ENCODE data around the gene SIN3A.

Gene SIN3A

GRCh38 chr15:75371901-75372688 is 79.4 kb downstream of the SIN3A start:
- no peaks in the 10 kb centered on the region for H3K9me3 ChIP-seq (ENCODE audit: control insufficient read depth in 1 of 2, low read length in 2 of 2)
- H3K27ac ChIP-seq (ENCODE audit: low read length): no peak overlapping the region
- H3K4me1 ChIP-seq (ENCODE audit: control insufficient read depth in 1 of 2, insufficient read depth in 2 of 2, low read length in 2 of 2): peaks cover 12 to 18% of the 10 kb centered on the region in 2 donors
- no peaks in the 10 kb centered on the region for H3K27me3 ChIP-seq (ENCODE audit: low read depth, low read length)
- H3K36me3 ChIP-seq (ENCODE audit: control insufficient read depth in 1 of 2, insufficient read depth in 2 of 2, low read length in 2 of 2): peaks cover 39 to 60% of the 10 kb centered on the region in 2 donors
- H3K4me3 ChIP-seq (ENCODE audit: low read depth in 1 of 2, low read length in 2 of 2): no peak overlapping the region

GRCh38 chr15:75371486-75371885 is 80.0 kb downstream of the SIN3A start:
- Histone ChIP-seq H3K27ac (ENCODE audit: low read length) (no peak overlapping the region), H3K4me3 (ENCODE audit: low read depth in 1 of 2, low read length in 2 of 2) (no peak overlapping the region), H3K4me1 (ENCODE audit: control insufficient read depth in 1 of 2, insufficient read depth in 2 of 2, low read length in 2 of 2) (peaks cover 12 to 18% of the 10 kb centered on the region in 2 donors), H3K36me3 (ENCODE audit: control insufficient read depth in 1 of 2, insufficient read depth in 2 of 2, low read length in 2 of 2) (peaks cover 45 to 60% of the 10 kb centered on the region in 2 donors), H3K9me3 (ENCODE audit: control insufficient read depth in 1 of 2, low read length in 2 of 2) (no peaks in the 10 kb centered on the region), H3K27me3 (ENCODE audit: low read depth, low read length) (no peaks in the 10 kb centered on the region)

GRCh38 chr15:75369897-75370581 is 81.5 kb downstream of the SIN3A start:
- H3K9me3 ChIP-seq (ENCODE audit: control insufficient read depth in 1 of 2, low read length in 2 of 2): no peaks in the 10 kb centered on the region
- peaks cover 45 to 62% of the 10 kb centered on the region in 2 donors for H3K36me3 ChIP-seq (ENCODE audit: control insufficient read depth in 1 of 2, insufficient read depth in 2 of 2, low read length in 2 of 2)
- H3K27me3 ChIP-seq (ENCODE audit: low read depth, low read length): no peaks in the 10 kb centered on the region
- H3K27ac ChIP-seq (ENCODE audit: low read length): no peak overlapping the region
- H3K4me3 ChIP-seq (ENCODE audit: low read depth in 1 of 2, low read length in 2 of 2): peak overlapping the region in 1 of 2 donors; percentile 80
- H3K4me1 ChIP-seq (ENCODE audit: control insufficient read depth in 1 of 2, insufficient read depth in 2 of 2, low read length in 2 of 2): peaks cover 12 to 18% of the 10 kb centered on the region in 2 donors

GRCh38 chr15:75368689-75369239 is 82.7 kb downstream of the SIN3A start:
- Histone ChIP-seq H3K36me3 (ENCODE audit: control insufficient read depth in 1 of 2, insufficient read depth in 2 of 2, low read length in 2 of 2) (peaks cover 48 to 62% of the 10 kb centered on the region in 2 donors), H3K27me3 (ENCODE audit: low read depth, low read length) (no peaks in the 10 kb centered on the region), H3K27ac (ENCODE audit: low read length) (peak overlapping the region; percentile 84), H3K4me3 (ENCODE audit: low read depth in 1 of 2, low read length in 2 of 2) (peak overlapping the region; percentile 80 to 94), H3K4me1 (ENCODE audit: control insufficient read depth in 1 of 2, insufficient read depth in 2 of 2, low read length in 2 of 2) (peaks cover 12 to 18% of the 10 kb centered on the region in 2 donors), H3K9me3 (ENCODE audit: control insufficient read depth in 1 of 2, low read length in 2 of 2) (no peaks in the 10 kb centered on the region)

GRCh38 chr15:75367913-75368688 is 83.4 kb downstream of the SIN3A start, which contains the start of gene MAN2C1:
Gene MAN2C1 (minus strand): TSS chr15:75368607. CDS start chr15:75368583, 24 bp downstream.
- Histone ChIP-seq H3K27ac (ENCODE audit: low read length) (peak within 1 kb of the TSS; percentile 84), H3K4me3 (ENCODE audit: low read depth in 1 of 2, low read length in 2 of 2) (peak within 1 kb of the TSS; percentile 80 to 94), H3K36me3 (ENCODE audit: control insufficient read depth in 1 of 2, insufficient read depth in 2 of 2, low read length in 2 of 2) (peaks cover 48 to 60% of the 10 kb centered on the region in 2 donors), H3K27me3 (ENCODE audit: low read depth, low read length) (no peaks in the 10 kb centered on the region), H3K9me3 (ENCODE audit: control insufficient read depth in 1 of 2, low read length in 2 of 2) (no peaks in the 10 kb centered on the region), H3K4me1 (ENCODE audit: control insufficient read depth in 1 of 2, insufficient read depth in 2 of 2, low read length in 2 of 2) (peaks cover 12 to 18% of the 10 kb centered on the region in 2 donors)

GRCh38 chr15:75367406-75367912 is 84.0 kb downstream of the SIN3A start:
- Histone ChIP-seq H3K9me3 (ENCODE audit: control insufficient read depth in 1 of 2, low read length in 2 of 2) (no peaks in the 10 kb centered on the region), H3K4me3 (ENCODE audit: low read depth in 1 of 2, low read length in 2 of 2) (peak overlapping the region; percentile 80 to 94), H3K36me3 (ENCODE audit: control insufficient read depth in 1 of 2, insufficient read depth in 2 of 2, low read length in 2 of 2) (peaks cover 48 to 60% of the 10 kb centered on the region in 2 donors)

GRCh38 chr15:75367006-75367405 is 84.5 kb downstream of the SIN3A start:
- peaks cover 12 to 18% of the 10 kb centered on the region in 2 donors for H3K4me1 ChIP-seq (ENCODE audit: control insufficient read depth in 1 of 2, insufficient read depth in 2 of 2, low read length in 2 of 2)
- H3K27ac ChIP-seq (ENCODE audit: low read length): no peak overlapping the region
- H3K4me3 ChIP-seq (ENCODE audit: low read depth in 1 of 2, low read length in 2 of 2): peak overlapping the region in 1 of 2 donors; percentile 80
- H3K36me3 ChIP-seq (ENCODE audit: control insufficient read depth in 1 of 2, insufficient read depth in 2 of 2, low read length in 2 of 2): peaks cover 44 to 60% of the 10 kb centered on the region in 2 donors
- no peaks in the 10 kb centered on the region for H3K9me3 ChIP-seq (ENCODE audit: control insufficient read depth in 1 of 2, low read length in 2 of 2)
- no peaks in the 10 kb centered on the region for H3K27me3 ChIP-seq (ENCODE audit: low read depth, low read length)

More at GRCh38 chr15:75367406-75367912, 84.0 kb downstream of the SIN3A start:
- peaks cover 12 to 18% of the 10 kb centered on the region in 2 donors for H3K4me1 ChIP-seq (ENCODE audit: control insufficient read depth in 1 of 2, insufficient read depth in 2 of 2, low read length in 2 of 2)
- H3K27ac ChIP-seq (ENCODE audit: low read length): peak overlapping the region; percentile 84
- H3K27me3 ChIP-seq (ENCODE audit: low read depth, low read length): no peaks in the 10 kb centered on the region

GRCh38 chr15:75366163-75366562 is 85.3 kb downstream of the SIN3A start:
- Histone ChIP-seq H3K4me3 (ENCODE audit: low read depth in 1 of 2, low read length in 2 of 2) (no peak overlapping the region), H3K4me1 (ENCODE audit: control insufficient read depth in 1 of 2, insufficient read depth in 2 of 2, low read length in 2 of 2) (peaks cover 12 to 18% of the 10 kb centered on the region in 2 donors), H3K9me3 (ENCODE audit: control insufficient read depth in 1 of 2, low read length in 2 of 2) (no peaks in the 10 kb centered on the region), H3K27ac (ENCODE audit: low read length) (no peak overlapping the region), H3K36me3 (ENCODE audit: control insufficient read depth in 1 of 2, insufficient read depth in 2 of 2, low read length in 2 of 2) (peaks cover 36 to 60% of the 10 kb centered on the region in 2 donors), H3K27me3 (ENCODE audit: low read depth, low read length) (no peaks in the 10 kb centered on the region)

- Histone ChIP-seq H3K36me3 (ENCODE audit: control insufficient read depth in 1 of 2, insufficient read depth in 2 of 2, low read length in 2 of 2) (peaks cover 29 to 67% of the 10 kb centered on the region in 2 donors), H3K27me3 (ENCODE audit: low read depth, low read length) (no peaks in the 10 kb centered on the region), H3K9me3 (ENCODE audit: control insufficient read depth in 1 of 2, low read length in 2 of 2) (no peaks in the 10 kb centered on the region), H3K4me3 (ENCODE audit: low read depth in 1 of 2, low read length in 2 of 2) (no peak overlapping the region), H3K27ac (ENCODE audit: low read length) (no peak overlapping the region), H3K4me1 (ENCODE audit: control insufficient read depth in 1 of 2, insufficient read depth in 2 of 2, low read length in 2 of 2) (peaks cover 12 to 18% of the 10 kb centered on the region in 2 donors)
Measured at GRCh38 chr15:75364881-75365280, 86.6 kb downstream of the SIN3A start.

GRCh38 chr15:75363786-75364185 is 87.7 kb downstream of the SIN3A start:
- no peaks in the 10 kb centered on the region for H3K27me3 ChIP-seq (ENCODE audit: low read depth, low read length)
- peaks cover 2 to 9% of the 10 kb centered on the region in 2 donors for H3K4me1 ChIP-seq (ENCODE audit: control insufficient read depth in 1 of 2, insufficient read depth in 2 of 2, low read length in 2 of 2)
- no peak overlapping the region for H3K27ac ChIP-seq (ENCODE audit: low read length)
- H3K36me3 ChIP-seq (ENCODE audit: control insufficient read depth in 1 of 2, insufficient read depth in 2 of 2, low read length in 2 of 2): peaks cover 36 to 76% of the 10 kb centered on the region in 2 donors
- H3K4me3 ChIP-seq (ENCODE audit: low read depth in 1 of 2, low read length in 2 of 2): no peak overlapping the region
- H3K9me3 ChIP-seq (ENCODE audit: control insufficient read depth in 1 of 2, low read length in 2 of 2): no peaks in the 10 kb centered on the region
